22Rv1 (cell line): Measurements from ENCODE around the gene CA7.

Experiments used
- ZFX ChIP-seq: fragments of 450-650 bp; IDR thresholded peaks from 2 replicates; pipeline ENCODE4 v1.6.1; 2017; ENCODE audit warnings: antibody characterized with exemption, borderline replicate concordance
- TF ChIP-seq, protein P1 (sequence below): fragments of 450-650 bp; IDR thresholded peaks from 2 replicates; pipeline ENCODE4 v1.5.1; 2017; ENCODE audit warnings: mild to moderate bottlenecking

- TF ChIP-seq, protein P1, sequence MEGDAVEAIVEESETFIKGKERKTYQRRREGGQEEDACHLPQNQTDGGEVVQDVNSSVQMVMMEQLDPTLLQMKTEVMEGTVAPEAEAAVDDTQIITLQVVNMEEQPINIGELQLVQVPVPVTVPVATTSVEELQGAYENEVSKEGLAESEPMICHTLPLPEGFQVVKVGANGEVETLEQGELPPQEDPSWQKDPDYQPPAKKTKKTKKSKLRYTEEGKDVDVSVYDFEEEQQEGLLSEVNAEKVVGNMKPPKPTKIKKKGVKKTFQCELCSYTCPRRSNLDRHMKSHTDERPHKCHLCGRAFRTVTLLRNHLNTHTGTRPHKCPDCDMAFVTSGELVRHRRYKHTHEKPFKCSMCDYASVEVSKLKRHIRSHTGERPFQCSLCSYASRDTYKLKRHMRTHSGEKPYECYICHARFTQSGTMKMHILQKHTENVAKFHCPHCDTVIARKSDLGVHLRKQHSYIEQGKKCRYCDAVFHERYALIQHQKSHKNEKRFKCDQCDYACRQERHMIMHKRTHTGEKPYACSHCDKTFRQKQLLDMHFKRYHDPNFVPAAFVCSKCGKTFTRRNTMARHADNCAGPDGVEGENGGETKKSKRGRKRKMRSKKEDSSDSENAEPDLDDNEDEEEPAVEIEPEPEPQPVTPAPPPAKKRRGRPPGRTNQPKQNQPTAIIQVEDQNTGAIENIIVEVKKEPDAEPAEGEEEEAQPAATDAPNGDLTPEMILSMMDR, result no peak
- TF ChIP-seq ZFX, result no peak
Measured at GRCh38 chr16:66814734-66815133, 29.5 kb upstream of the CA7 start.
